Thyroid gland (tissue), 4 donors: ENCODE measurements around the gene CCDC106.

Experiments
- POLR2A ChIP-seq, 2 donors: fragments of 450-650 bp; IDR thresholded peaks; one replicate each; pipeline ENCODE4 v1.6.1; 2017; ENCODE audit warnings: antibody characterized with exemption in 2 of 2, mild to moderate bottlenecking in 2 of 2, moderate library complexity in 1 of 2
- TF ChIP-seq, protein P1 (sequence below), 6 experiments: fragments of 200-600 bp in 3 of 6; fragments of 450-650 bp in 3 of 6; sonication (generic) in 3 of 6; IDR thresholded peaks; one replicate each; pipeline ENCODE4 v1.5.1; 2016 to 2019; ENCODE audit warnings: antibody characterized with exemption in 6 of 6, mild to moderate bottlenecking in 2 of 6, inconsistent platforms in 1 of 6, moderate library complexity in 1 of 6

DNA sequence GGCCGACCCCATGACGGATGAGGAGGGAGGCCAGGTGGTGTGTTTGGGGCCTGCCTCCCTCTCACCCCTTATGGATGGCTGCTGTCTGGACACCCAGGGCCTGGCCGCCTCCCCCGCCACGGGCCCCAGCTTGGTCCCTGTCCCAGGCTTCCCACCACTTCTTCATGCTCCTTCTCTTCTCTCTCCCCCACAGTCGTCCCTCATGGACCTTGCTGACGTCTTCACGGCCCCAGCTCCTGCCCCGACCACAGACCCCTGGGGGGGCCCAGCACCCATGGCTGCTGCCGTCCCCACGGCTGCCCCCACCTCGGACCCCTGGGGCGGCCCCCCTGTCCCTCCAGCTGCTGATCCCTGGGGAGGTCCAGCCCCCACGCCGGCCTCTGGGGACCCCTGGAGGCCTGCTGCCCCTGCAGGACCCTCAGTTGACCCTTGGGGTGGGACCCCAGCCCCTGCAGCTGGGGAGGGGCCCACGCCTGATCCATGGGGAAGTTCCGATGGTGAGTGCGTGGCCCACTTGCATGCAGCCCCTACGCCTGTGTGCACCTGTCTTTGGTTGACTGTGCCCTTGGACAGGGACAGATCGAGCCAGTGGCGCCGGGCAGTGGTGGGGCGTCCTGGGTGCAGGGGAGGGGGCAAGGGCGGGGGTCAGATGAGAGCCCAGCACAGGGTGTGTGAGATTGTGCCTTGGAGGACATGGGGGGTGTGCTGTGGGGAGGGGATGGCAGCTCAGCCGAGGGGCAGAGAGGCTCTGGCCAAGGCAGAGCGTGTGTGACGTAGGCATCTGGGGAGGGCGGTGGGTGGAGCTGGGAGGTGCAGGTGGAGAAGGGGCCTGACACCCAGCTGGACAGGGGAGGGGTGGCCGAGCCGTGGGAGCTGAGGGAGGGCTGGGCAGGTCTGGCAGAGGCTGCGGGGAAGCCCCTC lies 43.8 kb downstream of the CCDC106 start:
- TF ChIP-seq, protein P1, sequence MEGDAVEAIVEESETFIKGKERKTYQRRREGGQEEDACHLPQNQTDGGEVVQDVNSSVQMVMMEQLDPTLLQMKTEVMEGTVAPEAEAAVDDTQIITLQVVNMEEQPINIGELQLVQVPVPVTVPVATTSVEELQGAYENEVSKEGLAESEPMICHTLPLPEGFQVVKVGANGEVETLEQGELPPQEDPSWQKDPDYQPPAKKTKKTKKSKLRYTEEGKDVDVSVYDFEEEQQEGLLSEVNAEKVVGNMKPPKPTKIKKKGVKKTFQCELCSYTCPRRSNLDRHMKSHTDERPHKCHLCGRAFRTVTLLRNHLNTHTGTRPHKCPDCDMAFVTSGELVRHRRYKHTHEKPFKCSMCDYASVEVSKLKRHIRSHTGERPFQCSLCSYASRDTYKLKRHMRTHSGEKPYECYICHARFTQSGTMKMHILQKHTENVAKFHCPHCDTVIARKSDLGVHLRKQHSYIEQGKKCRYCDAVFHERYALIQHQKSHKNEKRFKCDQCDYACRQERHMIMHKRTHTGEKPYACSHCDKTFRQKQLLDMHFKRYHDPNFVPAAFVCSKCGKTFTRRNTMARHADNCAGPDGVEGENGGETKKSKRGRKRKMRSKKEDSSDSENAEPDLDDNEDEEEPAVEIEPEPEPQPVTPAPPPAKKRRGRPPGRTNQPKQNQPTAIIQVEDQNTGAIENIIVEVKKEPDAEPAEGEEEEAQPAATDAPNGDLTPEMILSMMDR (IDR thresholded peaks at IDR 0.05) = no peak
- TF ChIP-seq POLR2A (IDR thresholded peaks at IDR 0.05) = no peak
